Astrocyte of the spinal cord (primary cell): ENCODE measurements around the gene ATG9A.
A peak's percentile ranks its signal among the peaks of the same experiment; 100 is the strongest.

Experiments
- DNase-seq: peaks from one replicate; pipeline ENCODE4 v3.0.0; 2011; ENCODE audit warnings: low read depth, low spot score
- H3K4me3 ChIP-seq: 2 replicates; pipeline ENCODE4 v1.5.1; 2011; ENCODE audit warnings: low read depth, mild to moderate bottlenecking, low read length, moderate library complexity
- CTCF ChIP-seq: IDR thresholded peaks from 2 replicates; pipeline ENCODE4 v1.5.1; 2012; ENCODE audit warnings: low read depth, mild to moderate bottlenecking, low read length, inconsistent platforms
- in situ Hi-C: cut with HindIII; loops from 2 replicates; pipeline ENCODE4 v1.10.0; 2017; ENCODE audit warnings: low sequenced_read_pairs

Gene ATG9A

GRCh38 chr2:219210886-219211362, 18.5 kb downstream of the ATG9A start:
- no peak for DNase-seq
- TF ChIP-seq CTCF = no peak
- in situ Hi-C loops = no loop called here
- no peak overlapping the region for H3K4me3 ChIP-seq

GRCh38 chr2:219210196-219210885, 19.1 kb downstream of the ATG9A start:
- no peak for TF ChIP-seq CTCF
- no peak overlapping the region for H3K4me3 ChIP-seq
- DNase-seq = no peak
- in situ Hi-C loops = no loop called here

- in situ Hi-C loops = no loop called here
- H3K4me3 ChIP-seq = no peak overlapping the region
- DNase-seq = no peak
- TF ChIP-seq CTCF = no peak
Measured at GRCh38 chr2:219209236-219210195, 19.9 kb downstream of the ATG9A start.

GRCh38 chr2:219207884-219208740, 21.3 kb downstream of the ATG9A start:
- in situ Hi-C loops = no loop called here
- DNase-seq = peak; percentile 22
- H3K4me3 ChIP-seq = no peak overlapping the region
- no peak for TF ChIP-seq CTCF

- in situ Hi-C loops = no loop called here
- no peak for DNase-seq
- no peak for TF ChIP-seq CTCF
- H3K4me3 ChIP-seq = peak overlapping the region; percentile 71
Measured at GRCh38 chr2:219207134-219207883, 22.1 kb downstream of the ATG9A start.
